Measurements from ENCODE around the gene IFIT5.
"Not testable (repeated sequence)": the region's sequence is repeated elsewhere in the genome, so short reads cannot be mapped to it uniquely, and the experiment has no call there.

Gene IFIT5

GRCh38 chr10:89392974-89393373 lies 21.4 kb upstream of the IFIT5 start:
- no peak for DNase-seq (ENCODE audit: low spot score)

- DNase-seq (ENCODE audit: low spot score), result no peak
Measured at GRCh38 chr10:89393898-89394297, 20.5 kb upstream of the IFIT5 start.

- no peak for DNase-seq (ENCODE audit: low spot score)
Measured at GRCh38 chr10:89395141-89395540, 19.2 kb upstream of the IFIT5 start.

- DNase-seq (ENCODE audit: low spot score), result no peak
Measured at GRCh38 chr10:89398003-89398749, 16.2 kb upstream of the IFIT5 start.

- no peak for DNase-seq (ENCODE audit: low spot score)
Measured at GRCh38 chr10:89399956-89400355, 14.4 kb upstream of the IFIT5 start.

GRCh38 chr10:89403043-89403442 lies 11.3 kb upstream of the IFIT5 start:
- no peak for DNase-seq (ENCODE audit: low spot score)

GRCh38 chr10:89404104-89405047 lies 10.0 kb upstream of the IFIT5 start:
- no peak for DNase-seq (ENCODE audit: low spot score)

GRCh38 chr10:89406178-89406577 lies 8.2 kb upstream of the IFIT5 start:
- DNase-seq (ENCODE audit: low spot score), result not testable (repeated sequence)

- not testable (repeated sequence) for DNase-seq (ENCODE audit: low spot score)
Measured at GRCh38 chr10:89407792-89408191, 6.6 kb upstream of the IFIT5 start.

GRCh38 chr10:89409282-89409681 lies 5.1 kb upstream of the IFIT5 start:
- not testable (repeated sequence) for DNase-seq (ENCODE audit: low spot score)

GRCh38 chr10:89410551-89410950 lies 3.8 kb upstream of the IFIT5 start:
- DNase-seq (ENCODE audit: low spot score), result not testable (repeated sequence)

GRCh38 chr10:89411135-89411534 lies 3.2 kb upstream of the IFIT5 start:
- DNase-seq (ENCODE audit: low spot score), result not testable (repeated sequence)

GRCh38 chr10:89412276-89412675 lies 2.1 kb upstream of the IFIT5 start:
- DNase-seq (ENCODE audit: low spot score), result peak; percentile 34

GRCh38 chr10:89413398-89413912 lies 913 bp upstream of the IFIT5 start:
- DNase-seq (ENCODE audit: low spot score), result no peak

- DNase-seq (ENCODE audit: low spot score), result peak; percentile 33
Measured at GRCh38 chr10:89414879-89415821, 782 bp downstream of the IFIT5 start.

- no peak for DNase-seq (ENCODE audit: low spot score)
Measured at GRCh38 chr10:89416465-89416864, 2.1 kb downstream of the IFIT5 start.

GRCh38 chr10:89419548-89419947 lies 5.2 kb downstream of the IFIT5 start:
- DNase-seq (ENCODE audit: low spot score), result peak; percentile 37

GRCh38 chr10:89421018-89421476 lies 6.7 kb downstream of the IFIT5 start:
- DNase-seq (ENCODE audit: low spot score), result no peak

GRCh38 chr10:89425000-89425399 lies 10.6 kb downstream of the IFIT5 start:
- DNase-seq (ENCODE audit: low spot score), result no peak

GRCh38 chr10:89426230-89426868 lies 12.0 kb downstream of the IFIT5 start:
- DNase-seq (ENCODE audit: low spot score), result peak; percentile 34

- DNase-seq (ENCODE audit: low spot score), result no peak
Measured at GRCh38 chr10:89427629-89428028, 13.3 kb downstream of the IFIT5 start.

All from CD4-positive, alpha-beta T cell treated with Interleukin-2 at 100 ng/mL for 4 hours (primary cell).